A673 (cell line): ENCODE results near the gene CYP19A1. TPM values are rescaled to one million over a fixed set of nuclear protein-coding genes. Genes with fewer than 3 reads are reported as not detected.

ENCODE experiments used
- BruUV-seq: library from RNA; stranded (reverse); fragments of 400-500 nt; replicated peaks from 2 replicates; lab custom pipeline; 2021; lab: Mats Ljungman, UMichigan
- CTCF ChIA-PET: fragments of 300-600 bp; sonication (Branson Sonifier 250); formaldehyde crosslinking; loops from one replicate; lab custom pipeline; 2022; ENCODE audit warnings: antibody characterized with exemption; lab: Charles Lee
- POLR2A ChIA-PET: fragments of 300-600 bp; sonication (Branson Sonifier 250); formaldehyde crosslinking; loops from one replicate; lab custom pipeline; 2022; ENCODE audit warnings: antibody characterized with exemption; ENCODE audit not compliant: low non-redundant PET; lab: Charles Lee
- DNase-seq: peaks from one replicate; pipeline ENCODE4 v3.0.0-alpha.2; 2015; ENCODE audit warnings: low spot score
- H3K27ac ChIP-seq: fragments of 200-600 bp; sonication (generic); 2 replicates; pipeline ENCODE4 v1.5.1; 2016; ENCODE audit warnings: mixed run types, low read depth, mild to moderate bottlenecking, mixed read lengths, antibody characterized with exemption, low read length; ENCODE audit not compliant: poor library complexity, severe bottlenecking
- H3K27me3 ChIP-seq: fragments of 200-600 bp; sonication (generic); replicated peaks from 2 replicates; pipeline ENCODE4 v1.6.1; 2017; ENCODE audit warnings: mixed run types, low read depth, mild to moderate bottlenecking, mixed read lengths, antibody characterized with exemption, low read length; ENCODE audit not compliant: insufficient read depth, poor library complexity
- H3K36me3 ChIP-seq: fragments of 200-600 bp; sonication (generic); 2 replicates; pipeline ENCODE4 v1.6.1; 2016; ENCODE audit warnings: mixed run types, mild to moderate bottlenecking, mixed read lengths, antibody characterized with exemption, low read length; ENCODE audit not compliant: insufficient read depth, poor library complexity, severe bottlenecking
- H3K4me1 ChIP-seq: fragments of 200-600 bp; sonication (generic); 2 replicates; pipeline ENCODE4 v1.6.1; 2017; ENCODE audit warnings: mixed run types, mild to moderate bottlenecking, mixed read lengths, antibody characterized with exemption, low read length; ENCODE audit not compliant: insufficient read depth, poor library complexity, severe bottlenecking
- H3K4me3 ChIP-seq: fragments of 200-600 bp; sonication (generic); 2 replicates; pipeline ENCODE4 v1.5.1; 2016; ENCODE audit warnings: low read depth, mixed run types, mild to moderate bottlenecking, mixed read lengths, low read length; ENCODE audit not compliant: poor library complexity, severe bottlenecking
- H3K9me3 ChIP-seq: fragments of 200-600 bp; sonication (generic); 2 replicates; pipeline ENCODE4 v1.6.1; 2016; ENCODE audit warnings: mixed run types, low read depth, mild to moderate bottlenecking, mixed read lengths, antibody characterized with exemption, low read length; ENCODE audit not compliant: poor library complexity, severe bottlenecking
- CTCF ChIP-seq: fragments of 300-800, 200-600 bp; sonication (generic); conservative IDR thresholded peaks from 2 replicates; pipeline ENCODE4 v1.5.1; 2017; ENCODE audit warnings: low read depth, mild to moderate bottlenecking, antibody characterized with exemption, low read length, moderate library complexity, mixed read lengths
- EZH2 ChIP-seq: fragments of 200-600 bp; sonication (generic); IDR thresholded peaks from 2 replicates; pipeline ENCODE4 v1.6.1; 2017; ENCODE audit warnings: borderline replicate concordance, low read depth, mild to moderate bottlenecking, mixed read lengths, antibody characterized with exemption, low read length; ENCODE audit not compliant: poor library complexity, severe bottlenecking
- intact Hi-C: fragments of 100-400 bp; cut with micrococcal nuclease; formaldehyde crosslinking; loops from one replicate; pipeline ENCODE4 v1.10.0; 2022; ENCODE audit not compliant: unreplicated experiment
- total RNA-seq: library from RNA; stranded (reverse); gene quantifications from 2 replicates; pipeline ENCODE4 v1.2.3, GENCODE V29; 2021

The CYP19A1 gene
- total RNA-seq, 1 experiment from 2014 or later: 0.80 TPM

GRCh38 chr15:51251556-51251955, 86.8 kb downstream of the CYP19A1 start:
- POLR2A ChIA-PET: no interaction called here
- intact Hi-C loops: no loop called here

GRCh38 chr15:51250217-51251011, 88.0 kb downstream of the CYP19A1 start:
- ChIA-PET CTCF (no interaction called here), POLR2A (no interaction called here)
- Histone ChIP-seq H3K4me1 (no peaks in the 10 kb centered on the region), H3K27me3 (no peaks in the 10 kb centered on the region), H3K4me3 (no peak overlapping the region), H3K9me3 (no peaks in the 10 kb centered on the region), H3K27ac (no peak overlapping the region), H3K36me3 (no peaks in the 10 kb centered on the region)
- intact Hi-C loops: no loop called here
- no TSS peak for BruUV-seq
- DNase-seq: no peak
- TF ChIP-seq CTCF (no peak), EZH2 (no peak)

More at GRCh38 chr15:51251556-51251955, 86.8 kb downstream of the CYP19A1 start:
- BruUV-seq: no TSS peak
- Histone ChIP-seq H3K27me3 (no peaks in the 10 kb centered on the region), H3K27ac (no peak overlapping the region), H3K9me3 (no peaks in the 10 kb centered on the region), H3K36me3 (no peaks in the 10 kb centered on the region), H3K4me3 (no peak overlapping the region), H3K4me1 (no peaks in the 10 kb centered on the region)
- CTCF ChIA-PET: no interaction called here
- no peak for TF ChIP-seq EZH2
- no peak for TF ChIP-seq CTCF
- DNase-seq: no peak

- no peak for TF ChIP-seq CTCF
- no peak for TF ChIP-seq EZH2
- no peak overlapping the region for H3K27ac ChIP-seq
- no peaks in the 10 kb centered on the region for H3K9me3 ChIP-seq
- H3K4me1 ChIP-seq: no peaks in the 10 kb centered on the region
- no peaks in the 10 kb centered on the region for H3K36me3 ChIP-seq
- intact Hi-C loops: no loop called here
- ChIA-PET CTCF (no interaction called here), POLR2A (no interaction called here)
- H3K27me3 ChIP-seq: no peaks in the 10 kb centered on the region
- no peak for DNase-seq
- no TSS peak for BruUV-seq
- no peak overlapping the region for H3K4me3 ChIP-seq
These were observed 92.8 kb downstream of the CYP19A1 start for GRCh38 chr15:51245628-51246027.
